ENCODE data around the gene CACNA1H.
"Not testable (repeated sequence)": the region's sequence is repeated elsewhere in the genome, so short reads cannot be mapped to it uniquely, and the experiment has no call there.

Gene CACNA1H

DNA sequence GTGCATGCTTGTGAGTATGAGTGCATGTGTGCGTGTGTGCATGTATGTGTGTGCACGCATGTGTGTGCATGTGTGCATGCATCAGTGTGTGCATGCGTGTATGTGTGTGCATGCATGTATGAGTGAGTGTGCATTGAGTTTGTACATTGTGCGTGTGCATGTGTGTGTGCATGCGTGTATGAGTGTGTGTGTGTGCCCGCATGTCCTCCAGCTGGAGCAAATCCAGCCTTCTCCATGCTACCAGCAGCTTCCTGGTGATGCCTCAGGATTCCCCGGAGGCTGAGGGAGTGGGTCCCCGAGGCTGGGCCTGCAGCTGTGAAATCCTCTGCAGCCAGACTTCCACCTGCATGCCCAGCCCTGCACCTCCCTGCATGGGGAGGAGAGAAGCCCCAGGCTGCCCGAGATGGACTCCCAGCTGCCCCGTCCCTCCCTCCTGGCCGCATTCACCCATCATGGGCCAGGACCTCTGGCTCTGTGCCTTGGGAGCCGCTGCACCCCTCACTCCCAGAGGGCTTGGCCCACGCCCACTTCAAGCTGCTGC, 112.3 kb downstream of the CACNA1H start:
- no peak for DNase-seq (ENCODE audit: low read depth)

DNA sequence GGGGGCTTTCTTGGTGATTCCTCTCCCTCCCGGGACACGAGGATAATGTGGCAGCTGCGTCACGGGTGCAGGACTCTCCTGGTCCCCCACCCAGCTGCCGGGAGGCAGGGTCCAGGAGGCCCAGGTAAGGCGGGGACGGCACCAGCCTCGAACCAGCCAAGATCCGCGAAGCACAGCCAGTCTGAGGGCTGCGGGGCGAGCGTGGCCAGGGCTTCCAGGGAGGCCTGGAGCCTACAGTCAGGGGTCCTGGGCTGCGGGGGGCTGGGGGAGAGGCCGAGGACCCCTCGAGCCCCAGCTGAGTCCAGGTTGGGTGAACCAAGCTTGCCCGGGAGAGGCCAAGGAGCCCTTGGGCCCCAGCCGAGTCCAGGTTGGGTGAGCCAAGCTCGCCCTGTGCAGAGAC, 112.9 kb downstream of the CACNA1H start:
- DNase-seq (ENCODE audit: low read depth), result no peak

DNA sequence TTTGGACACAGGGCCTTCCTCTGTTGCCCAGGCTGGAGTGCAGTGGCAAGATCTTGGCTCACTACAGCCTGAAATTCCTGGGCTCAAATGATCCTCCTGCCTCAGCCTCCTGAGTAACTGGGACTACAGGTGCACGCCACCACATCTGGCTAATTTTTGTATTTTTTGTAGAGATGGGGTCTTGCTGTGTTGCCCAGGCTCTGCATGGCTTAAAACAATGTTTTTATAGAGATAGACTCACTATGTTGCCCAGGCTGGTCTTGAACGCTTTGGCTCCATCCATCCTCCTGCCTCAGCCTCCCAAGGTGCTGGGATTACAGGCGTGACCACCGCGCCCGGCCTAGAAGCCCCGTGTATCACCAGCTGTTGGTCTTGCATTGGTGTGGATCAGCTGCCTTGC, 116.5 kb downstream of the CACNA1H start:
- DNase-seq (ENCODE audit: low read depth), result not testable (repeated sequence)

DNA sequence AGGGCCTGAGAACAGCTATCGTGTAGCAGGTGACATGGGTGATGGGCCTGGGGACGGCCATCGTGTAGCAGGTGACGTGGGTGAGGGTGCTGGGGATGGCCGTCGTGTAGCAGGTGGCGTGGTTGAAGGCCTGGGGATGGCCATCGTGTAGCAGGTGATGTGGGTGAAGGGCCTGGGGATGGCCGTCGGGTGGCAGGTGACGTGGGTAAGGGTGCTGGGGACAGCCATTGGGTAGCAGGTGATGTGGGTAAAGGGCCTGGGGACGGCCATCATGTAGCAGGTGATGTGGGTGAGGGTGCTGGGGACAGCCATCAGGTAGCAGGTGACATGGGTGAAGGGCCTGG, 118.4 kb downstream of the CACNA1H start:
- no peak for DNase-seq (ENCODE audit: low read depth)
